ENCODE data around the gene RBBP8NL.

GRCh38 chr20:62461834-62462233, 34.5 kb upstream of the RBBP8NL start:
- no peak for TF ChIP-seq CTCF (IDR thresholded peaks at IDR 0.05)
- TF ChIP-seq POLR2A (IDR thresholded peaks at IDR 0.05) = no peak
- TF ChIP-seq EP300 (IDR thresholded peaks at IDR 0.05) = no peak

Data from tibial nerve (tissue), 4 donors.